Omental fat pad (tissue), 4 donors: Measurements from ENCODE around the gene GINS1. TPM values are rescaled to one million over a fixed set of nuclear protein-coding genes. Genes with fewer than 3 reads are reported as not detected.
"Not testable (repeated sequence)": the region's sequence is repeated elsewhere in the genome, so short reads cannot be mapped to it uniquely, and the experiment has no call there.

Source experiments
- ATAC-seq: fragments of 150-250 bp; one replicate; pipeline ENCODE4 v1.9.1; 2016; ENCODE audit warnings: mild to moderate bottlenecking, moderate library complexity; ENCODE audit not compliant: low FRiP score
- DNase-seq: peaks from one replicate; pipeline ENCODE4 v3.0.0-alpha.2; 2019; ENCODE audit warnings: low spot score
- total RNA-seq, 4 donors: library from RNA; depleted of rRNA; stranded (reverse); fragments of >200 nt; gene quantifications; one replicate each; pipeline ENCODE4 v1.1.0, GENCODE V29; 2016
- TF ChIP-seq, protein P1 (sequence below), 3 donors: fragments of 450-650 bp; IDR thresholded peaks; one replicate each; pipeline ENCODE4 v1.5.1; 2016 to 2017; ENCODE audit warnings: antibody characterized with exemption in 3 of 3, mild to moderate bottlenecking in 3 of 3, moderate library complexity in 2 of 3

Gene GINS1
- total RNA-seq, 4 donors from 2014 or later = 0.13 to 1.1 (median 0.58) TPM

DNA sequence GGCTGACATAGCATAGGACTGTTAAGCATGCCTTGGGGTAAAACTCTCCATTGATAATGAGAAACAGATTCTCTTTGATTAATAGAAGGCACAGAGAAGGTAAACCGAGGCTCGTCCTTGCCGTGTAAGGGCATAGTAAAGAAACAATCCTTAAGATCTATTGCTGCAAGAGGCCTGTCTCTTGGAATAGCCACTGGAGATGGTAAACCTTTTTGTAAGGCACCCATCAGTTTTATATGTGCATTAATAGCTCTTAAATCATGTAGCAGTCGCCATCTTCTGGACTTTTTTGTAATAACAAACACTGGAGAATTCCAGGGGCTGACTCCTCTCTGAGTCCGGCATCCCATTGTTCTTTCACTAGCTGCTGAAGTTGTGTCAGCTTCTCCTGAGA, 8.4 kb upstream of the GINS1 start:
- DNase-seq = no peak
- TF ChIP-seq, protein P1, sequence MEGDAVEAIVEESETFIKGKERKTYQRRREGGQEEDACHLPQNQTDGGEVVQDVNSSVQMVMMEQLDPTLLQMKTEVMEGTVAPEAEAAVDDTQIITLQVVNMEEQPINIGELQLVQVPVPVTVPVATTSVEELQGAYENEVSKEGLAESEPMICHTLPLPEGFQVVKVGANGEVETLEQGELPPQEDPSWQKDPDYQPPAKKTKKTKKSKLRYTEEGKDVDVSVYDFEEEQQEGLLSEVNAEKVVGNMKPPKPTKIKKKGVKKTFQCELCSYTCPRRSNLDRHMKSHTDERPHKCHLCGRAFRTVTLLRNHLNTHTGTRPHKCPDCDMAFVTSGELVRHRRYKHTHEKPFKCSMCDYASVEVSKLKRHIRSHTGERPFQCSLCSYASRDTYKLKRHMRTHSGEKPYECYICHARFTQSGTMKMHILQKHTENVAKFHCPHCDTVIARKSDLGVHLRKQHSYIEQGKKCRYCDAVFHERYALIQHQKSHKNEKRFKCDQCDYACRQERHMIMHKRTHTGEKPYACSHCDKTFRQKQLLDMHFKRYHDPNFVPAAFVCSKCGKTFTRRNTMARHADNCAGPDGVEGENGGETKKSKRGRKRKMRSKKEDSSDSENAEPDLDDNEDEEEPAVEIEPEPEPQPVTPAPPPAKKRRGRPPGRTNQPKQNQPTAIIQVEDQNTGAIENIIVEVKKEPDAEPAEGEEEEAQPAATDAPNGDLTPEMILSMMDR (IDR thresholded peaks at IDR 0.05) = no peak
- peak; percentile 81 for ATAC-seq

DNA sequence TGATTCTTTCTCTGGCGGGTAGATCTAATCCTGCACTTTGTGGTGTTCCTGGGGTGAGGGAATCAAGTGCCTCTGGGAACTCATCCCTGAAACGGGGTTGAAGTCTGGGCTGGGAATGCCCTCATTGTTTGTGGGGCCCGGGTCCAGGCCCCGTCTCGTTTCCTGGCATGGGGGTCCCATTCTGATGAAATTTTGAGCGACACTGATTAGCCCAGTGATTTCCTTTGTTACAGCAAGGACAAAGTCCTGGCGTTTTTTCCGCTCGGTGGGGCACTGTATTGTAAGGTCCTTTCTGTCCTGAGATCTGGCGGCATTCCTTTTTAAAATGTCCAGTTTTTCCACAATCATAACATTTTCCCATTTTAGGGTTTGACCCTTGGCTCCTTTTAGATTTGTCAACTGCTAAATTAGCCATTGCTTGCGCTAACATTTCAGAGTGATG, 7.2 kb upstream of the GINS1 start:
- DNase-seq, ATAC-seq: not testable (repeated sequence)

DNA sequence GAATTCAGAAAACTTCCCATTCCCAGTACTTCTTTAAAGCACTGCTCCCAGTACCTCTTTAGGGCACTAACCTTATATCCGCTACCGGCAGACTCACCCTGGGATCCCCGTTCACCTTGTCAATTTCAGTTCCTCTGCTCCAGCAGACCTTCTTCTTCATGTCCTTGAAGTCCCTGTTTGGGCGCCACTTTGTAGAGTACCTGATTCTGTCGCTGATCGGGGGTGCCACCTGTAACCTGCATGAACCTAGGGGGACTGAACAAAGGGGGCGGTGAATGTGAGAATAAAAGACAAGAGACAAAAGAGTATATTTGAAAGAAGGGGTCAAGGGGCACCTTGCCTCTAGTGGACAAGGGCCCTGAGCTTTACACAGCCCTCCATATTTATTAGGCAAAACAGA, 4.9 kb upstream of the GINS1 start:
- ATAC-seq = no peak
- TF ChIP-seq, protein P1 (IDR thresholded peaks at IDR 0.05) = no peak
- no peak for DNase-seq

DNA sequence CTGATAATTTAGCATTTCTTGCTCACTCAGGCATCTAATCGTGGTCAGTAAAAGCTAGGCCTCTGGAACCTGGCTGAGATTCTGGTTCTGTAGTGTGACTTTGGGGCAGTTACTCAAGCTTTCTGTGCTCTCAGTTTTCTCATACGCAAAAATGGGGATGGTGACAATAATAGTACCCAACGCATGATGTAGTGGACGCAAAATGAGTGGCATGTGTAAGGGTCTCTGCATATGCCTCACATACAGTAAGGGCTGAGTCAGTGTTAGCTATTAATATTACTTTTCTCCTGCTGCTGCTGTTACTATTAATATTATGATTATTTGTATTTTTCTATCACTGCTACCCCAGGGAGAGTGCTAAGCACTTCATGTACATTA, 686 bp downstream of the GINS1 start:
- TF ChIP-seq, protein P1 (IDR thresholded peaks at IDR 0.05) = no peak
- no peak for ATAC-seq
- no peak for DNase-seq

DNA sequence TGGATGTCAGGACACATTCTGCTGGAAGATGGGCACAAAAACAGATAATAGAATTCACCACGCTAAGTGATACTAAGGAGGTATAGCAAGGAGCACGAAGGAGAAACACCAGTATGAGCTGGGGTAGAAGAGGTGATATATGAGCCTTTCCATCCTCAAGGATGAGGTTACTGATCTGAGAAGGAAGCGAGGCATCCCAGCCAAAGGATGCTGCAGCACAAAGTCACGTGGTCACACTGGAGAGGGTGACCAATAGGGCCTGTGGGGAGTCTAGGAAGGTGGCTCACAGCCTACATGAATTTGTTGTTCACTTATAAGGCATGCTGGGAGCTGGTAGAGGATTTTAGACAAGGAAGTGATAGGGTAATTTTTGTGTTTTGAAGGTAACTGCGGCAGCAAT, 1.4 kb downstream of the GINS1 start:
- DNase-seq = no peak
- TF ChIP-seq, protein P1 (IDR thresholded peaks at IDR 0.05) = no peak
- no peak for ATAC-seq

DNA sequence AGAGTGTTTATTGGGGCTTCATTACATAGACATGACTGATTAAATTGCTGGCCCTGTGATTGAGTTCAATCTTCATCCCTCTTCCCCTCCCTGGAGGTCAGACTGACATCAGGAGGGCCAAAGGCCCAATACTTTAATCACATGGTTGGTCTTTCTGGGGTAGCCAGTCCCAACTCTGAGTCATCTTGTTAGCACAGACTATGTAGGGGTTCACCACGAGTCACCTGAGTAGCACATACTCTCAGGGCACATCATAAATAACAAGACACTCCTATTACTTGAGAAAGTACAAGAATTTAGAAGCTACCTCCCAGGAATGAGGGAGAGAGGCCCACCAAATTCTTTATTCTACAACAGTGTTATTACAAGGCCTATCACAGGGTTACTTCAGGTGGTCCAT, 11.3 kb downstream of the GINS1 start:
- DNase-seq (no peak), ATAC-seq (no peak)
- TF ChIP-seq, protein P1 (IDR thresholded peaks at IDR 0.05) = no peak

DNA sequence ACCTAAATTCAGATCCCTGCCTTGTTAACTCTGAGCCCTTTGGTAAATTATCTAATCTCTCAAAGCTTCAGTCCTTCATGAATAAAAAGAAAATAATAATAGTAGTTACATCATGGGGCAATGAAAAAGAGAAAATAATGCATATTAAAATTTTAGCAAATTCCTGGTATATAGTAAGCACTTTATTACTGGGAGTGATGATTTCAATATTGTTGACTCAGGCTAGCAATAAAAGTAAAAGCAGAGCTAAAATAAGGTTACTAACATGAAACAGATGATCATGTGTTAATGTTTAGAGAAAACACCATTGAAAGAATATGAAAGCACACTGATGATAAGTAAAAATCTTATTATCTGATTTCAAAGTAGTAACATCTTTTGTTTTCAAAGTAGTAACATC, 13.6 kb downstream of the GINS1 start:
- DNase-seq (no peak), ATAC-seq (no peak)
- TF ChIP-seq, protein P1 (IDR thresholded peaks at IDR 0.05) = no peak

DNA sequence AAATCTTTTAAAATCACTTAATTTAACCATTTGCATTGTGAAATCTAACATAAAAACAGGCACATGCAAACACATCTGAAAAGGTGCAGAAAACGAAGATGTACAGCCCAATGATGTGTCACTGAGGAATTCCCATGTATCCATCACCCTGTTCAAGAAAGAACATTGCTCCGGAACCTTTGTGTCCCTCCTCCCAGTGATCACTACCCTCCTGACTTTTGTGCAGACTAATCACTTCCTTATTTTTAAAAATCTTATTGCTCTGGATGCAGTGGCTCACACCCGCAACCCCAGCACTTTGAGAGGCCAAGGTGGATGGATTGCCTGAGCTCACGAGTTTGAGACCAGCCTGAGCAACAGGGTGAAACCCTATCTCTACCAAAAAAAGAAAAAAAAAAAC, 14.6 kb downstream of the GINS1 start:
- TF ChIP-seq, protein P1 (IDR thresholded peaks at IDR 0.05) = no peak
- no peak for DNase-seq
- ATAC-seq = no peak
